ENCODE data around the gene CXCL14. TPM values are rescaled to one million over a fixed set of nuclear protein-coding genes. Genes with fewer than 3 reads are reported as not detected.

The CXCL14 gene
- total RNA-seq, 1 donor from 2014 or later, result 0.38 TPM

DNA sequence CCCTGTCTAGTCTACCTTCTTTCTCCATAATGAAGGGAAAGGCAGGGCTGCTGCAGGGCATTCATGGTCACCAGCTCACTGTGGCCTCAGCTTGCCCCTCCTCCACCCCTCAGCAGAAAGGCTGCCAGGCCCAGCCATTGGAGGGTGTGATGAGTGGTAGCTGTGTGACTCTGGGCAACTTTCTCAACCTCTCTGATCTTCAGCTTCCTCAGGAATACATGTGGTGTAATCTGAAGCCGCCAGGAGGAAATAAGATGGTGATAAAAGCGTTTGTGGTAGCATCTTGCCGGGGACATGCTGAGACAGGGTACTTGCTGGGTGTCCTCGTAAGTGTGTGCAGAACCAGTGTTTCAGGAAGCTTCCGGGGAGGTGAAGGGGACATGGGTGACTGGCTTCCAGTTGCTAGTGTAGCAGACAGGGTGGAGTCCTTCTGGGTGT is 9.8 kb downstream of the CXCL14 start:
- H3K4me1 ChIP-seq, result no peaks in the 10 kb centered on the region
- TF ChIP-seq, protein P1, sequence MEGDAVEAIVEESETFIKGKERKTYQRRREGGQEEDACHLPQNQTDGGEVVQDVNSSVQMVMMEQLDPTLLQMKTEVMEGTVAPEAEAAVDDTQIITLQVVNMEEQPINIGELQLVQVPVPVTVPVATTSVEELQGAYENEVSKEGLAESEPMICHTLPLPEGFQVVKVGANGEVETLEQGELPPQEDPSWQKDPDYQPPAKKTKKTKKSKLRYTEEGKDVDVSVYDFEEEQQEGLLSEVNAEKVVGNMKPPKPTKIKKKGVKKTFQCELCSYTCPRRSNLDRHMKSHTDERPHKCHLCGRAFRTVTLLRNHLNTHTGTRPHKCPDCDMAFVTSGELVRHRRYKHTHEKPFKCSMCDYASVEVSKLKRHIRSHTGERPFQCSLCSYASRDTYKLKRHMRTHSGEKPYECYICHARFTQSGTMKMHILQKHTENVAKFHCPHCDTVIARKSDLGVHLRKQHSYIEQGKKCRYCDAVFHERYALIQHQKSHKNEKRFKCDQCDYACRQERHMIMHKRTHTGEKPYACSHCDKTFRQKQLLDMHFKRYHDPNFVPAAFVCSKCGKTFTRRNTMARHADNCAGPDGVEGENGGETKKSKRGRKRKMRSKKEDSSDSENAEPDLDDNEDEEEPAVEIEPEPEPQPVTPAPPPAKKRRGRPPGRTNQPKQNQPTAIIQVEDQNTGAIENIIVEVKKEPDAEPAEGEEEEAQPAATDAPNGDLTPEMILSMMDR (IDR thresholded peaks at IDR 0.05), result no peak
- no peak overlapping the region for H3K4me3 ChIP-seq
- H3K27ac ChIP-seq, result no peak overlapping the region
- peaks cover 18% of the 10 kb centered on the region for H3K27me3 ChIP-seq
- no peaks in the 10 kb centered on the region for H3K9me3 ChIP-seq
- intact Hi-C loops (cut with DNase I), result no loop called here
- ATAC-seq (no peak), DNase-seq (no peak)
- no peaks in the 10 kb centered on the region for H3K36me3 ChIP-seq

DNA sequence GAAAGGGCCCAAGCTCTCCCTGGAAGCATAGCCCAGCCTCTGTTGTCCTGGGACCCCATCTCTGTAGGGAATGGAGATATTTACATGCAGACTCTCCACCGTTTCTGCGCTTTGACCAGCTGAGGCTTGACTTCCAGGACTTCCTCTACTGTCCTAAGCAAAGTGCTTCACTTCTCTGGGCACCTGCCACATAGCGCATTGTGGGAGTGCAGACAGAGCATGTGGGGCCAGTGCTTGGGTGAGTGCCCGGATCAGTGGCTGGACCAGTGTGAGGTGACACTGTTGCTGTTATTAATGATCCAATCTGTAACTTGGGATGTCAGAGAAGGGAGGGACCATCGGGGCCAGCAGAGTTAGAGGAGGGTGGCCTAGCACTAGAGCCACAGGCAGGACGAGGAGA is 10.5 kb downstream of the CXCL14 start:
- H3K27ac ChIP-seq, result no peak overlapping the region
- TF ChIP-seq, protein P1 (IDR thresholded peaks at IDR 0.05), result no peak
- intact Hi-C loops (cut with DNase I), result no loop called here
- no peak overlapping the region for H3K4me3 ChIP-seq
- ATAC-seq (no peak), DNase-seq (no peak)
- H3K36me3 ChIP-seq, result no peaks in the 10 kb centered on the region
- H3K27me3 ChIP-seq, result peaks cover 19% of the 10 kb centered on the region
- H3K4me1 ChIP-seq, result no peaks in the 10 kb centered on the region
- no peaks in the 10 kb centered on the region for H3K9me3 ChIP-seq

DNA sequence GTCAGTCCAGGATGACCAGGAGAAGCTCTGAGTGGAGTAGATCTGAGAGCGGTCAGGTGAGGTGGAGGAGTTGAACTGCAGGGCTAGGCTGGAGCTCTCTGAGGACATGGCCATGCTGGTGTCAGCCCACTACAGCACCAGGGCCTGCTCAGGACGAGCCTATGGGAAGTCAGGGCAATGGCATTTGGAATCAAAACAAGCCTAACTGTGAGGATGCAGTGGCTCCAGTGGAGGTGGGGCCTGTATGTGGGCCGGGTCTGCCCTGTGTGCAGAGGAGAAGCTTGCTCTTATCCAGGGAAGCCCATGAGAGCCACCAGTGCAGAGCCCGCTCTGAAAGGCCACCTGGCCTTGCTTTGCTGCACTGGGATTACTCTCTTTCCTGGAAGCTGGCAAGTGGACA is 11.1 kb downstream of the CXCL14 start:
- Histone ChIP-seq H3K36me3 (no peaks in the 10 kb centered on the region), H3K9me3 (no peaks in the 10 kb centered on the region), H3K4me3 (no peak overlapping the region), H3K27ac (no peak overlapping the region), H3K4me1 (no peaks in the 10 kb centered on the region), H3K27me3 (peaks cover 19% of the 10 kb centered on the region)
- intact Hi-C loops (cut with DNase I), result no loop called here
- TF ChIP-seq, protein P1 (IDR thresholded peaks at IDR 0.05), result no peak
- no peak for DNase-seq
- ATAC-seq, result no peak

DNA sequence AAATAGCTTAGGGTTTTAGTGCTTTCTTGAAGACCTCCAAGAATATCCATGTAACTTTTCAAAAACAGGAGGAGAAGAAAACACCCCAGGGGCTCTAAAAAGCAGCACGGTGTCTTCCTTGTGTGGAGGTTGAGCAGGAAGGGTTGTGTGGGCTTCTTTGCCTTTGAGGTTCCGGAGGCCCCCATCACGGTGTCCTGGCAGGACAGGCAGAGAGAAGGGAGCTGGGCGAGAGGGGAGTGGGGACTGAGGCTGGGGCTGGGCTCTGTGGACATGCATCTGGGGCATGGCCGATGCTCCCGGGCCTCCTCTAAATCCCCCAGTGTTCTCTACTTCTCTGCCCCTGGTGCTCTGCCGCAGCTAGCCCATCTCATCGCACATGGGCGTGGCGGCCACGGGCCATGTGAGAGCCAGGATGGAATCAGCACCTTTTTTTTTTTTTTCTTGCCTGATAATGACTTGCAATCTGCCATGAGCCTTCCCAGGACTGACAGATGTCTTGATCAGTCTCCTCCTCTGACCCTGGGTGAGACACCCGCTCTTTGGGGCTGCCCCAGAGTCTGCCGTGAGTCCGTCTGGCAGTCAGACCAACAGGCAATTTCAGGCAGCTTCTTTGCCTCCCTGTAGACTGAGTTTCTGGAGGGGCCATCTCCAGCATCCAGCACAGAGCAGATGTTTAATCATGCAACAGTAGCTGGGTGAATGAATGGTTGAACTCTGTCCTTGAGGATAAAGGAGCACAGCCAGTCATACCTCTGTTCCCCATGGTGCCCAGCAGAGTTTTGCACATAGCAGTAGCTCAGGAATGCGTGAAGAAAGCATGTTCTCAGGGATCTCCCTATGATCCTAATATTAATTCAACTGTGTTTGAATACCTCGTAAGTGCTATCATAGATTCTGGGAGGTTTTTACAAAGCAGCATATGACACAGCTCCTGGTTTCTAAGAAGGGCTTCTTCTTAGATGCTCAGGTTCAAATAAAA is 12.1 kb downstream of the CXCL14 start:
- no peak for DNase-seq
- TF ChIP-seq, protein P1 (IDR thresholded peaks at IDR 0.05), result no peak
- Histone ChIP-seq H3K27me3 (peaks cover 19% of the 10 kb centered on the region), H3K4me3 (no peak overlapping the region), H3K36me3 (no peaks in the 10 kb centered on the region), H3K9me3 (no peaks in the 10 kb centered on the region), H3K4me1 (no peaks in the 10 kb centered on the region), H3K27ac (no peak overlapping the region)
- intact Hi-C loops (cut with DNase I), result no loop called here
- no peak for ATAC-seq

DNA sequence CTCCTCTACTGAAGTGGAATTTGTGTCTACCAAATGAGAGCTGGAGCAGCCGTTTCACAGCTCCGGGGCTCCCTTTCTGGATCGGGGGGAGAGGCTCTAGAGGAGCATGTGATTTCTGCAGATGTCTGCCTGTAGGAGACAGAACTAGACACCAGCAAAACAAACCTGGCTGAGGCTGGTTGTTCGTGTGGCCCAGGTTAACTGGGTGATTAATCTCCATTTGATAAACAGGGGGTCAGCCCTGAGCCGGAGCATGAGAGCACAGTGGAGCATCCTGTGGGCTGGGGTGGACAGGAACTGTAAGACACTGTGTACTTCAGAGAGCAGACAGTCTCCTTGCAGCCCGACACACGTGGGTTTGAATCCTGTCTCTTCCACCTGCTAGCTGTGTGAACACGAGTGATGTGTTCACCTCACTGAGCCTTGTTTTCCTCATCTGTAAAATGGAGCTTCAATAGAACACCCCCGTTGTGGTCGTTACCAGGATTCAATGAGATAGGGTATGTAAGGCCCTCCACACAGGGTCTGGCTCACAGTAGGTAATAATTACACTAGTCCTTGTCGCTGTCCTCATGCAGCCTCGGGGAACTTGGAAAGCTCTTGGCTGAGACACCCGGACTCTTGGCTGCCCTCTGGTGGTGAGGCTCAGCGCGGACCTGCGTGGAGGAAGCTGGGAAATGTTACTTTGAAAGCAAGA is 12.9 kb downstream of the CXCL14 start:
- Histone ChIP-seq H3K27me3 (peaks cover 15% of the 10 kb centered on the region), H3K4me3 (no peak overlapping the region), H3K4me1 (no peaks in the 10 kb centered on the region), H3K9me3 (no peaks in the 10 kb centered on the region), H3K36me3 (no peaks in the 10 kb centered on the region), H3K27ac (no peak overlapping the region)
- intact Hi-C loops (cut with DNase I), result no loop called here
- TF ChIP-seq, protein P1 (IDR thresholded peaks at IDR 0.05), result peak; percentile 87
- ATAC-seq, result peak; percentile 83
- DNase-seq, result peak; percentile 89
